IMR-90 (cell line): Measurements from ENCODE around the gene PRDX5. TPM values are rescaled to one million over a fixed set of nuclear protein-coding genes. Genes with fewer than 3 reads are reported as not detected.

Source experiments
- polyA plus RNA-seq, 3 experiments: library from polyadenylated mRNA; depleted of rRNA; stranded (reverse); fragments of >200 nt; gene quantifications; 2 replicates each; pipeline ENCODE4 v1.2.3, GENCODE V29; 2012; ENCODE audit warnings: low replicate concordance in 1 of 3
- total RNA-seq: library from RNA; depleted of rRNA; stranded (reverse); fragments of >200 nt; gene quantifications from 2 replicates; pipeline ENCODE4 v1.2.3, GENCODE V29; 2012
- TF ChIP-seq, protein P1 (sequence below): fragments of 150-350 bp; IDR thresholded peaks from 2 replicates; pipeline ENCODE4 v1.6.1; 2016; ENCODE audit warnings: low read depth, mild to moderate bottlenecking, low read length, moderate library complexity, borderline replicate concordance
- TF ChIP-seq, protein P2 (sequence below): fragments of 150-350 bp; IDR thresholded peaks from 2 replicates; pipeline ENCODE4 v1.6.1; 2017; ENCODE audit warnings: mild to moderate bottlenecking, antibody characterized with exemption, low read length, low read depth

The PRDX5 gene
- total and polyA plus RNA-seq, 2 of the 4 experiments (the other 2 are of a cell fraction) = 120 to 292 TPM

DNA sequence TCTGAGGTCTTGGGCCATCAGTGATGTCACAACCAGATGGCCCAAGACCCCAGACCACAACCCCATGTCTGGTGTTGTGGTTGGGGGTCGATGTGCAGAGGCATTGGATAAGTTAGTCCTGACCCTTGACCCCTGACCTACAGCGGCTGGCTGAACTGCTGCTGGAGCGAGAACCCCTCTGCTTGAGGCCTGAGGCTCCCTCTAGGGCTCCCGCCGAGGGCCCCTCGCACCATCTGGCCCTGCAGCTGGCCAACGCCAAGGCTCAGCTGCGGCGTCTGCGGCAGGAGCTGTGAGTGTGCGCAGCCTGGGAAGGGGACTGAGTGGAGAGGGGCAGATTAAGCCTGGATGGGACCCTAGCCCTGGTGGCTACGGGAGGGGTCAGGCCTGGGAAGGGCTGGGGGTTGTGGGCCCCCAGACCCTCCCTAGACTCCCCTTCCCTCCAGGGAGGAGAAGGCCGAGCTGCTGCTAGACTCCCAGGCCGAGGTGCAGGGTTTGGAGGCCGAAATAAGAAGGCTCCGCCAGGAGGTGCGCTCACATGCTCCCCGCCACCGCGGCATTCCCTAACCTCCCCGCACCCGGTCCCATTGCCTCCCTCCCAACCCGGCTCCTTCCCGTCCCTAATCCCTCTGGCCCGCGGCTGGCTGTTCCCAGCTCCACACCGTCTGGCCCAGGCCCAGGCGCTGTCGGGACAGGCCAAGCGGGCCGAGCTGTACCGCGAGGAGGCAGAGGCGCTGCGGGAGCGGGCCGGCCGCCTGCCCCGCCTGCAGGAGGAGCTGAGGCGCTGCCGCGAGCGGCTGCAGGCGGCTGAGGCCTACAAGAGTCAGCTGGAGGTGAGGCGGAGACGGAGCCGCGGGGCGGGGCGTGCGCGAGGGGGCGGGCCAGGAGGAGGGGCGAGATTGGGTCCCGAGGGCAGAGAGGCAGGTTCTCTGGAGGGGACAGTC, 24.2 kb downstream of the PRDX5 start (continued):
- TF ChIP-seq, protein P1, sequence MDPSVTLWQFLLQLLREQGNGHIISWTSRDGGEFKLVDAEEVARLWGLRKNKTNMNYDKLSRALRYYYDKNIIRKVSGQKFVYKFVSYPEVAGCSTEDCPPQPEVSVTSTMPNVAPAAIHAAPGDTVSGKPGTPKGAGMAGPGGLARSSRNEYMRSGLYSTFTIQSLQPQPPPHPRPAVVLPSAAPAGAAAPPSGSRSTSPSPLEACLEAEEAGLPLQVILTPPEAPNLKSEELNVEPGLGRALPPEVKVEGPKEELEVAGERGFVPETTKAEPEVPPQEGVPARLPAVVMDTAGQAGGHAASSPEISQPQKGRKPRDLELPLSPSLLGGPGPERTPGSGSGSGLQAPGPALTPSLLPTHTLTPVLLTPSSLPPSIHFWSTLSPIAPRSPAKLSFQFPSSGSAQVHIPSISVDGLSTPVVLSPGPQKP = no peak
- TF ChIP-seq, protein P2, sequence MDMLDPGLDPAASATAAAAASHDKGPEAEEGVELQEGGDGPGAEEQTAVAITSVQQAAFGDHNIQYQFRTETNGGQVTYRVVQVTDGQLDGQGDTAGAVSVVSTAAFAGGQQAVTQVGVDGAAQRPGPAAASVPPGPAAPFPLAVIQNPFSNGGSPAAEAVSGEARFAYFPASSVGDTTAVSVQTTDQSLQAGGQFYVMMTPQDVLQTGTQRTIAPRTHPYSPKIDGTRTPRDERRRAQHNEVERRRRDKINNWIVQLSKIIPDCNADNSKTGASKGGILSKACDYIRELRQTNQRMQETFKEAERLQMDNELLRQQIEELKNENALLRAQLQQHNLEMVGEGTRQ = no peak
